B cell (primary cell): ENCODE data around the gene LHX4. TPM values are rescaled to one million over a fixed set of nuclear protein-coding genes. Genes with fewer than 3 reads are reported as not detected.

Experiments
- ATAC-seq: fragments of 200-7000 bp; cut with Tn5 transposase; one replicate; pipeline ENCODE4 v1.10.0; 2021; ENCODE audit warnings: low read depth, mild to moderate bottlenecking, moderate number of reproducible peaks, moderate library complexity
- CTCF ChIA-PET: fragments of 350-600 bp; sonication (Branson Sonifier 250); formaldehyde crosslinking; loops from one replicate; lab custom pipeline; 2021; ENCODE audit warnings: antibody characterized with exemption, inconsistent platforms; lab: Charles Lee
- POLR2A ChIA-PET: fragments of 350-600 bp; sonication (Branson Sonifier 250); formaldehyde crosslinking; loops from one replicate; lab custom pipeline; 2021; ENCODE audit warnings: antibody characterized with exemption; lab: Charles Lee
- DNase-seq: peaks from one replicate; pipeline ENCODE4 v3.0.0; 2013
- H2AFZ ChIP-seq: 2 replicates; pipeline ENCODE4 v1.6.1; 2012; ENCODE audit warnings: mild to moderate bottlenecking, low read depth, low read length; ENCODE audit not compliant: insufficient read depth, poor library complexity, severe bottlenecking
- H3K27ac ChIP-seq, 2 donors: 1 replicate in 1 of 2; 2 replicates in 1 of 2; pipeline ENCODE4 v1.5.1; 2012 to 2013; ENCODE audit warnings: low read length in 2 of 2, mild to moderate bottlenecking in 2 of 2, moderate library complexity in 1 of 2
- H3K27me3 ChIP-seq, 4 experiments: fragments of 200-600 bp in 1 of 4; sonication (generic) in 1 of 4; replicated peaks in 1 of 4; 1 replicate in 2 of 4; 2 replicates in 2 of 4; pipeline versions ENCODE4 v1.6.1 to v1.7.0; 2013 to 2016; ENCODE audit warnings: low read length in 3 of 4, mild to moderate bottlenecking in 2 of 4, mixed read lengths in 1 of 4, moderate library complexity in 1 of 4; ENCODE audit not compliant: insufficient read depth in 4 of 4, control insufficient read depth in 3 of 4; ENCODE audit errors: control extremely low read depth in 1 of 4
- H3K36me3 ChIP-seq, 2 experiments: replicated peaks in 1 of 2; 1 replicate in 1 of 2; 2 replicates in 1 of 2; pipeline versions ENCODE4 v1.6.1 to v1.7.1; 2013; ENCODE audit warnings: low read length in 1 of 2; ENCODE audit not compliant: insufficient read depth in 2 of 2, control insufficient read depth in 1 of 2; ENCODE audit errors: control extremely low read depth in 1 of 2, extremely low read depth in 1 of 2
- H3K4me1 ChIP-seq, 2 donors: fragments of 200-600 bp in 1 of 2; sonication (generic) in 1 of 2; 1 replicate in 1 of 2; 2 replicates in 1 of 2; pipeline versions ENCODE4 v1.5.1 to v1.6.1; 2013 to 2017; ENCODE audit warnings: low read length in 2 of 2; ENCODE audit not compliant: control insufficient read depth in 2 of 2, insufficient read depth in 2 of 2
- H3K4me2 ChIP-seq: replicated peaks from 2 replicates; pipeline ENCODE3; 2012; ENCODE audit warnings: mild to moderate bottlenecking, low read depth, low read length; ENCODE audit not compliant: poor library complexity, severe bottlenecking
- H3K4me3 ChIP-seq, 5 experiments: fragments of 200-600 bp in 1 of 5; sonication (generic) in 1 of 5; 1 replicate in 3 of 5; 2 replicates in 2 of 5; pipeline versions ENCODE4 v1.5.1 to v1.7.0; 2011 to 2016; ENCODE audit warnings: low read length in 4 of 5, mild to moderate bottlenecking in 4 of 5, low read depth in 2 of 5, control low read depth in 1 of 5, moderate library complexity in 1 of 5; ENCODE audit not compliant: insufficient read depth in 1 of 5; ENCODE audit errors: control extremely low read depth in 1 of 5, extremely low read depth in 1 of 5
- H3K79me2 ChIP-seq: fragments of 200-600 bp; sonication (generic); one replicate; pipeline ENCODE4 v1.6.0; 2016; ENCODE audit warnings: low read length; ENCODE audit not compliant: control insufficient read depth, insufficient read depth
- H3K9ac ChIP-seq: fragments of 200-600 bp; sonication (generic); 2 replicates; pipeline ENCODE4 v1.6.1; 2017; ENCODE audit warnings: mild to moderate bottlenecking, low read length, moderate library complexity
- H3K9me3 ChIP-seq, 3 donors: one replicate each; pipeline versions ENCODE4 v1.6.1 to v1.7.1; 2013; ENCODE audit warnings: low read length in 2 of 3; ENCODE audit not compliant: control insufficient read depth in 2 of 3, insufficient read depth in 1 of 3; ENCODE audit errors: control extremely low read depth in 1 of 3
- H4K20me1 ChIP-seq: 2 replicates; pipeline ENCODE4 v1.6.0; 2012; ENCODE audit warnings: mild to moderate bottlenecking, low read length; ENCODE audit not compliant: insufficient read depth, control insufficient read depth, poor library complexity, severe bottlenecking
- H3K27ac Mint-ChIP-seq: one replicate; pipeline ENCODE4 v1.8.0; 2021; ENCODE audit warnings: mixed read lengths
- H3K27me3 Mint-ChIP-seq: one replicate; pipeline ENCODE4 v1.8.0; 2021; ENCODE audit warnings: mixed read lengths
- H3K4me1 Mint-ChIP-seq: one replicate; pipeline ENCODE4 v1.8.0; 2021; ENCODE audit warnings: mixed read lengths
- H3K4me3 Mint-ChIP-seq: one replicate; pipeline ENCODE4 v1.8.0; 2021; ENCODE audit warnings: mixed read lengths
- H3K9me3 Mint-ChIP-seq: one replicate; pipeline ENCODE4 v1.8.0; 2022; ENCODE audit warnings: mixed read lengths; ENCODE audit not compliant: insufficient read depth
- EZH2 ChIP-seq: IDR thresholded peaks from 2 replicates; pipeline ENCODE4 v1.6.1; 2012; ENCODE audit warnings: borderline replicate concordance, low read depth, mild to moderate bottlenecking, moderate library complexity, low read length; ENCODE audit not compliant: insufficient read depth, poor library complexity, severe bottlenecking
- WGBS: methylation state at CpG from one replicate; pipeline ENCODE4 v1.1.5; 2013; ENCODE audit warnings: missing lambda C conversion rate; ENCODE audit not compliant: insufficient coverage; 5-methylcytosine and 5-hydroxymethylcytosine counted together
- intact Hi-C: fragments of 100-400 bp; cut with micrococcal nuclease; formaldehyde crosslinking; loops from one replicate; pipeline ENCODE4 v1.10.0; 2022
- polyA plus RNA-seq: library from polyadenylated mRNA; depleted of rRNA; stranded (reverse); fragments of >200 nt; gene quantifications from 2 replicates; pipeline ENCODE4 v1.2.3, GENCODE V29; 2012
- total RNA-seq, 2 donors: library from RNA; stranded (reverse); fragments of 120-200 nt in 1 of 2; gene quantifications; 1 replicate in 1 of 2; 2 replicates in 1 of 2; pipeline versions ENCODE4 v1.2.3 to v1.2.4, GENCODE V29; 2013 to 2022
- TF ChIP-seq, protein P1 (sequence below): fragments of 200-600 bp; IDR thresholded peaks from one replicate; pipeline ENCODE4 v1.8.0; 2022; ENCODE audit warnings: antibody characterized with exemption, mild to moderate bottlenecking

LHX4 gene
- total and polyA plus RNA-seq, 2 donors (not counting 1 experiment from before 2014, with no cell fraction given) = not detected

GRCh38 chr1:180309338-180309737, 79.3 kb downstream of the LHX4 start:
- no peak for ATAC-seq
- Mint-ChIP-seq H3K27ac (no peak overlapping the region), H3K9me3 (peaks cover 5% of the 10 kb centered on the region), H3K4me3 (no peak overlapping the region), H3K27me3 (no peaks in the 10 kb centered on the region), H3K4me1 (no peaks in the 10 kb centered on the region)
- H3K9ac ChIP-seq = no peak overlapping the region
- H3K9me3 ChIP-seq = peaks cover 0 to 4% (median 3%) of the 10 kb centered on the region in 3 donors
- intact Hi-C loops = no loop called here
- no peak for DNase-seq
- H3K36me3 ChIP-seq = peaks cover 2 to 18% of the 10 kb centered on the region in 2 experiments
- POLR2A ChIA-PET = no interaction called here
- no peak overlapping the region for H3K4me2 ChIP-seq
- H3K4me1 ChIP-seq = no peaks in the 10 kb centered on the region
- H4K20me1 ChIP-seq = no peaks in the 10 kb centered on the region
- CTCF ChIA-PET = no interaction called here
- H3K79me2 ChIP-seq = no peaks in the 10 kb centered on the region
- H2AFZ ChIP-seq = no peak overlapping the region
- H3K27me3 ChIP-seq = no peaks in the 10 kb centered on the region
- H3K4me3 ChIP-seq = no peak overlapping the region
- WGBS = 100% methylated on average over 1 of the region's 1 CpG
- TF ChIP-seq EZH2 = no peak
- TF ChIP-seq, protein P1, sequence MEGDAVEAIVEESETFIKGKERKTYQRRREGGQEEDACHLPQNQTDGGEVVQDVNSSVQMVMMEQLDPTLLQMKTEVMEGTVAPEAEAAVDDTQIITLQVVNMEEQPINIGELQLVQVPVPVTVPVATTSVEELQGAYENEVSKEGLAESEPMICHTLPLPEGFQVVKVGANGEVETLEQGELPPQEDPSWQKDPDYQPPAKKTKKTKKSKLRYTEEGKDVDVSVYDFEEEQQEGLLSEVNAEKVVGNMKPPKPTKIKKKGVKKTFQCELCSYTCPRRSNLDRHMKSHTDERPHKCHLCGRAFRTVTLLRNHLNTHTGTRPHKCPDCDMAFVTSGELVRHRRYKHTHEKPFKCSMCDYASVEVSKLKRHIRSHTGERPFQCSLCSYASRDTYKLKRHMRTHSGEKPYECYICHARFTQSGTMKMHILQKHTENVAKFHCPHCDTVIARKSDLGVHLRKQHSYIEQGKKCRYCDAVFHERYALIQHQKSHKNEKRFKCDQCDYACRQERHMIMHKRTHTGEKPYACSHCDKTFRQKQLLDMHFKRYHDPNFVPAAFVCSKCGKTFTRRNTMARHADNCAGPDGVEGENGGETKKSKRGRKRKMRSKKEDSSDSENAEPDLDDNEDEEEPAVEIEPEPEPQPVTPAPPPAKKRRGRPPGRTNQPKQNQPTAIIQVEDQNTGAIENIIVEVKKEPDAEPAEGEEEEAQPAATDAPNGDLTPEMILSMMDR = no peak
- H3K27ac ChIP-seq = no peak overlapping the region

- no peak overlapping the region for H3K4me3 ChIP-seq
- intact Hi-C loops = no loop called here
- TF ChIP-seq EZH2 = no peak
- TF ChIP-seq, protein P1 = no peak
- peaks cover 0 to 4% (median 3%) of the 10 kb centered on the region in 3 donors for H3K9me3 ChIP-seq
- H3K27ac Mint-ChIP-seq = no peak overlapping the region
- no peak overlapping the region for H3K4me3 Mint-ChIP-seq
- no peaks in the 10 kb centered on the region for H3K27me3 ChIP-seq
- 100% methylated on average over 1 of the region's 3 CpGs for WGBS
- H3K4me1 ChIP-seq = no peaks in the 10 kb centered on the region
- peaks cover 2 to 18% of the 10 kb centered on the region in 2 experiments for H3K36me3 ChIP-seq
- no peaks in the 10 kb centered on the region for H3K79me2 ChIP-seq
- H3K9ac ChIP-seq = no peak overlapping the region
- ChIA-PET CTCF (no interaction called here), POLR2A (no interaction called here)
- no peak overlapping the region for H3K4me2 ChIP-seq
- no peaks in the 10 kb centered on the region for H4K20me1 ChIP-seq
- no peak for DNase-seq
- H3K27ac ChIP-seq = no peak overlapping the region
- no peaks in the 10 kb centered on the region for H3K4me1 Mint-ChIP-seq
- H3K27me3 Mint-ChIP-seq = no peaks in the 10 kb centered on the region
- peaks cover 5% of the 10 kb centered on the region for H3K9me3 Mint-ChIP-seq
- no peak overlapping the region for H2AFZ ChIP-seq
- ATAC-seq = no peak
Observed at GRCh38 chr1:180310095-180310494, 80.0 kb downstream of the LHX4 start.
